DMS153 treated with DMSO at 0.1 percent for 48 hours (cell line): ENCODE results near the gene MRPL51.
"Not testable (repeated sequence)": the region's sequence is repeated elsewhere in the genome, so short reads cannot be mapped to it uniquely, and the experiment has no call there.

ENCODE experiments used
- DNase-seq: peaks from one replicate; lab custom pipeline; 2025; ENCODE audit not compliant: unreplicated experiment; lab: John Stamatoyannopoulos, UW

MRPL51 gene

DNA sequence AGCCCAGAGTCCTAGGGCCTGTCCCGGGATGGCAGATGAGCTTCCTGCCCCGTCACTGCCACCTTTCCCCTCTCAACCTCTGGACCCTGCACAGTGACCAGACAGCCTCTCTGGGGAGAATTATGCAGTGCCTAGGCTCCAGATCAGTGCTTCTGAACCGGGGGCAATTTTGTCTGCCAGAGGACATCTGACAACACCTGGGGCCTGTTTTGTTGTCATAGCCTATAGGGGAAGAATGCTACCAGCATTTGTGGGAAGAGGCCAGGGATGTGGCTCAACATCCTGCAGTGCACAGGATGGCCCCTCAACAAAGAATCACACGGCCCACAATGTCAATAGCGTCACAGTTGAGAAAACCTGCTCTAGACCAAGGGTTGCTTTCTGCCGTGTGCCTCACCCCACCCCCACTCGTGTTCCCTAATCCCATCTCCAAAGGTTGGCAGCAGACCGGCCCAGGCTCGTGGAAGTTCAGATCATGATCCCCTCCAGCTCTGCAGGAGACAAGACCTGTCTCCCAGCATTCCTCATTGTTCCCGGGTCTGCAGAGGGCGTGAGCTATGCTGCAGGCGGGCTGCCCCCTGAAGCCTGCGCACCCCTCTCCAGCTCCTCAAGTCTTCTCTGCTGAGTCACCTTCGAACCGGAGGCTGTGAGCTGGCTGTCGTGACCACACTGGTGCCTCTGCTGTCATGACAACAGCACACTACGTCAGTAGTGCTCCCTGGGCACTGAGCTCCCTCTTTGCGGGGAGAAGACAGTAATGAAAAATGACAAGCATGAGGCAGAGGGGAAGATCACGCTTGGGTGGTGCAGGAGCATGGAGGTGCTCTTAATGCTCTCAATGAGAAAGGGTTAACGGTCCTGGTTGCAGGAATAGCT is 39.2 kb upstream of the MRPL51 start:
- peak; percentile 15 for DNase-seq

DNA sequence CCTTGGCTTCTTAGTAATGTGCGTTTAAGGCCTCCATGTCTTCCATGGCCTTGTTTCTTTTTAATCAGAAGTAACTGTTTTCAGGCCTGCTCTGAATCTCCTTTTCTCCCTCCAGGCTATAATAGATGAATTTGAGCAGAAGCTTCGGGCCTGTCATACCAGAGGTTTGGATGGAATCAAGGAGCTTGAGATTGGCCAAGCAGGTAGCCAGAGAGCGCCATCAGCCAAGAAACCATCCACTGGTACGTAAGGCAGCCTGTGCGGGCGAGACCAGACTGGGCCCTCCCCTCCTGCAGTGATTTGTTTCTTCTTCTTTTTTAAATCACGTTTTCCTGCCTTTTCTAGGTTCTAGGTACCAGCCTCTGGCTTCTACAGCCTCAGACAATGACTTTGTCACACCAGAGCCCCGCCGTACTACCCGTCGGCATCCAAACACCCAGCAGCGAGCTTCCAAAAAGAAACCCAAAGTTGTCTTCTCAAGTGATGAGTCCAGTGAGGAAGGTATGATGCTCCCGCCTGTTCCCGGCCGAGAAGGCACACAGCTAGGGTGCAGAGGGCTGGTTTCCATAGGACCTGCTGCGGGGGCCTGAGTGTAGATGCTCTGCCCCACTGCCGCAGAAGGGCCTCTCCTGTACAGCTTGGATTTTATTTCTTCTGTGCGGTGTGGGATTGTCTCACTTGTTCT is 37.7 kb upstream of the MRPL51 start:
- DNase-seq = no peak

DNA sequence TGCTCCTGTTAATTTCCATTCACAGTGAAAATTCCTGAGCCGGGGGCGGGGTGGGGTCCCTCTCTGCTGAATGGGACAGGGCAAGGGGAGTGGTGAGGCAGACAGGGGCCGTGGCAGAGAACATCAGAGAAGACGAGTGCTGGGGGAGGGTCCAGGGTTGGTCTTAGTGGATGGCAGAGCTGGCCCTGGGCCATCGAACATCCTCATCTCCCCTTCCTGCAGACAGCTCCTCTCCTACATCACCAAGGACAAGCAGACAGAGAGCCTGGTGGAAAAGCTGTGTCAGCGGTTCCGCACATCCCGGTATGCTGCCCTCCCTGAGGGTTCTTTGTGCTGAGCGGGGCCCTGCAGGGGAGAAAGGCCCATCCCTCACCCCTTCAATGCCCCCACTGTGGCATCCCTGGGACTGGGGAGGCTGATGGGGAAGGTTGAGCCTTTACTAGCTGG is 36.3 kb upstream of the MRPL51 start:
- DNase-seq = no peak

DNA sequence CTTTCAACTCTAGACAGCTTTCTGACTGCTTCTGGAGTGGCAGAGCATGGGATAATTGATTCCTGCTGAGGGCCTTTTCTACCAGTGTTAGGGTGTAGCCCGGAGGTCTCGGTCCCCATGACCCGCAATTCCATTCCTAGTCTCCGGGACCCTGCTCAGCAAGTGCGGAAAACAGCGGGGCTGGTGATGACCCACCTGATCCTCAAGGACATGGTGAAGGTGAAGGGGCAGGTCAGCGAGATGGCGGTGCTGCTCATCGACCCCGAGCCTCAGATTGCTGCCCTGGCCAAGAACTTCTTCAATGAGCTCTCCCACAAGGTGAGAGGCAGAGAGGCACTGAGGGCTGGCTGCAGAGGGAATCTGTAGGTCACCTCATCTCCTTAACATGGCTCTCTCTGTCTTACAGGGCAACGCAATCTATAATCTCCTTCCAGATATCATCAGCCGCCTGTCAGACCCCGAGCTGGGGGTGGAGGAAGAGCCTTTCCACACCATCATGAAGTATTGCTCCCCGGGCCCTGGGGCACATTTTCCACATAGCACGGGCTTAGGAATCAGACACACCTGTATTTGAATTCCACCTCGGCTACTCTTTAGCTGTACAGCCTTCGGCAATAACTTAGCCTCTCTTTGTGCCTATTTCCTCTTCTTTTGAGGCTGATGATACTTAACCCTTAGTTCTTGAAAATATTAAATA is 35.6 kb upstream of the MRPL51 start:
- DNase-seq = no peak

DNA sequence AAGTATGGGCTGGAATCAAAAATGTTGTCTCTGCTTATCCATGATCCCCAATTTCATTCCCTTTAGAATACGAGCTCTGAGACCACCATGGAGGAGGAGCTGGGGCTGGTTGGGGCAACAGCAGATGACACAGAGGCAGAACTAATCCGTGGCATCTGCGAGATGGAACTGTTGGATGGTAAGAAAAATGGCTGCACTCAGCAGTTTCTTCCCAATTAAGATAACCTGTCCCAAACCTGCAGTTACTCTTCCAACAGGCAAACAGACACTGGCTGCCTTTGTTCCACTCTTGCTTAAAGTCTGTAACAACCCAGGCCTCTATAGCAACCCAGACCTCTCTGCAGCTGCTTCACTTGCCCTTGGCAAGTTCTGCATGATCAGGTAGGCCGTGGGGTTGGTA is 34.6 kb upstream of the MRPL51 start:
- DNase-seq = no peak

DNA sequence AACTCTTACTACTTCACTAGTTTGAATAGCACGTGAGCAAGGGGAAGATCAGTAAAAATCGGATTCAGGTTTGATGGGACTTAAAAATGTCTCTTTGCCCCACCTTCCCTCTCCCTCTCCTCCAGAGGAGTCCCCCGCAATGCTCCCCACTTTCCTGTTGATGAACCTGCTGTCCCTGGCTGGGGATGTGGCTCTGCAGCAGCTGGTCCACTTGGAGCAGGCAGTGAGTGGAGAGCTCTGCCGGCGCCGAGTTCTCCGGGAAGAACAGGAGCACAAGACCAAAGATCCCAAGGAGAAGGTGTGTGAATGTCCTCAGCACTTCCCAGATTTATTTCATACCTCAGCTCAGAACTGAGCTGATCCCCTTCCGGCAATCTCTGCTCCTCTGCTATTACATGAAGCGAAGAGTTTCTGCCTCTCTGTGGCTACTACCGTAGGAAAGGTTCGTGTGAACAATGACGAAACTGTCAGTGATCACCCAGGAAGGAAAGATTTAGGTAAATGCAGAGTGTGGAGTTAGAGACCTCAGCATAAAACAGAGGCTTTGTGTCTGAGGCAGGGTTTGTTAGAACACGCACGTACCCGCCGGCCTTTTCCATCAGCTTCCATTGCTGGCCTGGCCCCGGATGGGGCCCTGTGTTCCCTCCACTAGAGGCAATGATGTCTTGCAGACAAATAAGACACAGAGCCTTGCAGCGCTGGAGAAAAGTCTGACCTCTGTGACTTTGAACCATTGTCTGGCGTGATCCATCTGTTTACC is 33.9 kb upstream of the MRPL51 start:
- no peak for DNase-seq

DNA sequence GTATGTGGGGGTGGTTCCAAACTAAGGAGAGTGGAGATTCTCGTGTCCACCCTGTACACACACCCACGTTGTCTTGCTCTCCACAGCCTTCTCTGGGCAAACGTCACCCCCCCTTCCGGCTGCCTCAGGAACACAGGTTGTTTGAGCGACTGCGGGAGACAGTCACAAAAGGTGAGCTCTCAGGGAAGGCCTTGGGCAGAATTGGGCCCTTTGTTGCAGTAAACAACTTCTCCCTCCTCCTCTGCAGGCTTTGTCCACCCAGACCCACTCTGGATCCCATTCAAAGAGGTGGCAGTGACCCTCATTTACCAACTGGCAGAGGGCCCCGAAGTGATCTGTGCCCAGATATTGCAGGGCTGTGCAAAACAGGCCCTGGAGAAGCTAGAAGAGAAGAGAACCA is 33.1 kb upstream of the MRPL51 start:
- no peak for DNase-seq

DNA sequence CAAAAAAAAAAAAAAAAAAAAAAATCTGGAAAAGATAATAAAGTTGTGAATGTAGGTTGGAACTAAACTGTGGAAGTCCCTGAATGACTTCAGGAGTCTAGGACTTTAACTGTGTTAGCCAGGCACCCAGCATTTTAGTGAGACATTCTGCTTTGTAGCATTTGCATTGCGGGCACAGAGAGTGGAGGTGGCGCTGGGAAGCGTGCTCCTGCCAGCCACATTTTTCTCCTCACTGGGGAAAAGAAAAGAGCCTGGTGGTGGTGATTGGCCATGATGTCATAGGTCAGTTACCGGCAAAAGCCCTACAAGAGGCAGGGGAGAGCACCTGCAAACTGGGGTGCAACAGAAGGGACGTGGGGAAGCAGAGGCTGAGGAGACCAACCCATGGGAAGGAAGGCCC is 31.6 kb upstream of the MRPL51 start:
- no peak for DNase-seq

DNA sequence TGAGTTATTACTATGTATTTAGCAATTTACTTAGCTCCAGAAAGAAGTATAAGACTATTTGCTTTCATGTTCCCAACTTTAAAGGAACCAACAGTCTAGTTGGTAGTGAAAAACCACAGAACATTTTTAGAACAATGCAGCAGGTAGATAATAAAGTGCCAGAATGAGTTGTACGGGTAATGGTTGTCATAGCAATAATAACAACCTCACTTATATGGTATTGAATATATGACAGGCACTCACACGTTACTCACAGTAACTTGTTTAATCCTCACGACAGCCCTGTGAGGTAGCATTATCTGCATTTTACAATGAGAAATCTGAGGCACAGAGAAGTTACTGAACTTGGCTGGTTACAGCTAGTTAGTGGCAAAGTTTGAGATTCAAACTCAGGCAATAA is 30.6 kb upstream of the MRPL51 start:
- DNase-seq = no peak

DNA sequence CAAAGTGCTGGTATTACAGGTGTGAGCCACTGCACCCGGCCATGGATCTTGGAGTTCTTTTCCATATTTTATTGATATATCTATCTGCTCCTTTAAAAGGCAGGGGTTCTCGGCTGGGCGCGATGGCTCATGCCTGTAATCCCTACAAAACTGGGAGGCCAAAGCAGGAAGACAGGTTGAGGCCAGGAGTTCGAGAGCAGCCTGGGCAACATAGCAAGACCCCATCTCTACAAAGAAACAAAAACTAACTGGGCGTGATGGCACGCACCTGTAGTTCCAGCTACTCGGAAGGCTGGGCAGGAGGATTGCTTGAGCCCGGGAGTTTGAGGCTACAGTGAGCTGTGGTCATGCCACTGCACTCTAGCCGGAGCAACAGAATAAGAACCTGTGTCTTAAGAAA is 29.1 kb upstream of the MRPL51 start:
- DNase-seq = no peak

DNA sequence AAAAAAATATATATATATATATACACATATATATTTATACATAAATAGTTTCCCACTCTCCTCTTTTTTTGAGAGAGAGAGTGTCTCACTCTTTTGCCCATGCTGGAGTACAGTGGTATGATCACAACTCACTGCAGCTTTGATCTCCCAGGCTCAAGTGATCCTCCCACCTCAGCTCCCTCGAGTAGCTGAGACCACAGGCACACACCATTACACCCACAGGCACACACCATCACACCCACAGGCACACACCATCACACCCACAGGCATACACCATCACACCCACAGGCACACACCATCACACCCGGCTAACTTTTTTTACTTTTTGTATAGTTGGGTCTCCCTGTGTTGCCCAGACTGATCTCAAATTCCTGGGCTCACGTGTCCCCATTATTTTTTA is 27.1 kb upstream of the MRPL51 start:
- no peak for DNase-seq

DNA sequence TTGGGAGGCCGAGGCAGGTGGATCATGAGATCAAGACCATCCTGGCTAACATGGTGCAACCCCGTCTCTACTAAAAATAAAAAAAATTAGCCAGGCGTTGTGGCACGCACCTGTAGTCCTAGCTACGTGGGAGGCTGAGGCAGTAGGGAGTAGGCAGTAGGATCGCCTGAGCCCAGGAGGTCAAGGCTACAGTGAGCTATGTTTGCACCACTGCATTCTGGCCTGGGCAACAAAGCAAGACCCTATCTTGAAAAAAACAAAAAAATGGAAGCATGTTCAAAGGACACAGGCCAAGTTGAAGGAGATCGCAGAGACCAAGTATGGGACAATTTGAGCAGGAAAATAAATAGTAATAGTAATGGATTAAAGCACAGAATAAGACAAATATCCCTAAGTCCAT is 15.0 kb upstream of the MRPL51 start:
- DNase-seq = no peak

DNA sequence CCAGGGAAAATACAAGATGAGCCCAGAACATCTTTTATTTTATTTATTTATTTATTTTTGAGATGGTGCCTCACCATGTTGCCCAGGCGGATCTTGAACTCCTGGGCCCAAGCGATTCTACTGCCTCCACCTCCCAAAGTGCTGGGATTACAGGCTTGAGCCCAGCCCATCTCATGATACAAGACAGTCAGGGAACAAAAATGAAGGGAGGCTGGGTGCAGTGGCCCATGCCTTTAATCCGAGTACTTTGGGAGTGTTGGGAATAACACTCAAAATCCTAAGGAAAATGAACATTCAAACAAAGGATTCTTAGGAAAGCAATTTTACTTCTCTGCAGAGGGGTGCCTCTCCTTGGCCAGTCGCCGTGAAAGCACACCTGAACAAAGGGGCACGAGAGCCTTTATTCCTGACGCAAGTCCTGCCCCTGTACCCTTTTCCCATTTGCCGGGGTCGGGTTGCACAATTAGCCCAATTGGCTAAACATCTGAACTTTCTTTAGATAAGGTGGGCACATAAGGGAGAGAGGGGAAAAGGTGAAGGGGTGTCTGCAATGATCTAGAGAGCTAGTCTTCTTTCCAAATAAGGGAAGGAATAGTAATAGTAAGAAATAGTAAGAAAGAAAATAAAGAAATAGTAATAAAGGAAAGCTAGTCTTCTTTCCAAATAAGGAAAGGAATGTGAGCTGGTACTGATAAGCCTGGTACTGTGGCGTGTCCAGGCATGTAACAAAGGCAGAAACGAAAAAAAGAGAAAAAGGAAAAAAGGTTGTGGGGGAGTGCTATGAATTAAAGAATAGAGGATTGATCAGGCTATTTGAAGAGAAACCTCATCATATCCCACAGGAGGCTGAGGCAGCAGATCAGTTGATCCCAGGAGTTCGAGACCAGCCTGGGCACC is 14.3 kb upstream of the MRPL51 start:
- DNase-seq = no peak

DNA sequence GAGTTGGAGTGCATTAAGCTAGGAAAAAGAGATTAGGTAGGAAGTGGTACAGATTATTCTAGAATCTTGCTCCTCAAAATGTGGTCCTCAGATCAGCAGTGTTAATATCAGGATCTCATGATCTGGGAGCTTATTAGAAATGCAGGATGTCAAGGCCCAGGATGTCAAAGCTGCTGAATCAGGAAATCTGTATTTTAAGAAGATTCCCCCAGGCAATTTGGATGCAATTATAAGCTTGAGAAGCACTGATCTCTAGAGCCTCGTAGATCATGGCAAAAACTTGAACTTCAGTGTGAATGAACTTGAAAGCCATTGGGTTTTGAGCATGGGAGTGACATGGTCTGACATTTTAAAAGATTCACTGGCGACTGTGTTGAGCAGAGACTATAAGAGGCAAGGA is 7.4 kb upstream of the MRPL51 start:
- no peak for DNase-seq

DNA sequence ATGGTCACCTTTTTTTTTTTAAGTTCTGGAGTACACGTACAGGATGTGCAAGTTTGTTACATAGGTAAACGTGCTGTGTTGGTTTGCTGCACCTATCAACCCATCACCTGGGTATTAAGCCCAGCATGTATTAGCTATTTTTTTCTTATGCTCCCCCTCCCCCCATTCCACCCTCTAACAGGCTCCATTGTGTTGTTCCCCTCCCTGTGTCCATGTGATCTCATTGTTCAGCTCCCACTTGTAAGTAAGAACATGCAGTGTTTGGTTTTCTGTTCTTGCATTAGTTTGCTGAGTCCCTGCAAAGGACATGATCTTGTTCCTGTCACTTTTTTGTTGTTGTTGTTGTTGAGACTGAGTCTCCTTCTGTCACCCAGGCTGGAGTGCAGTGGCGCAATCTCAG is 4.2 kb upstream of the MRPL51 start:
- not testable (repeated sequence) for DNase-seq

DNA sequence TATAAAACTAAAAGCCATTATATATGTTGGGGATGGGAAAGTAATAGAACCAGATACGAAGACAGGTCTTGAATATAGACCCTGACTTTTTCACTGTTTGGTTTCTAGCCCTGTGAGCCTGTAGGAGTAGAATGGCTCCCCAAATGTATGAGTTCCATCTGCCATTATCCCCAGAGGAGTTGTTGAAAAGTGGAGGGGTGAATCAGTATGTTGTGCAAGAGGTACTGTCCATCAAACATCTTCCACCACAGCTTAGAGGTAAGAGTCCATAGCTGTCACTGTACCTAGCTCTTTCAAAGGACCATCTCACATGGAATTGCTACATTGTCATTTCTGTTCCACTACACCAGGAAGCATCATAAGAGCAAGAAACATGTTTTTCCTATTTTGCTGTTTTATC is 1.9 kb upstream of the MRPL51 start:
- no peak for DNase-seq

DNA sequence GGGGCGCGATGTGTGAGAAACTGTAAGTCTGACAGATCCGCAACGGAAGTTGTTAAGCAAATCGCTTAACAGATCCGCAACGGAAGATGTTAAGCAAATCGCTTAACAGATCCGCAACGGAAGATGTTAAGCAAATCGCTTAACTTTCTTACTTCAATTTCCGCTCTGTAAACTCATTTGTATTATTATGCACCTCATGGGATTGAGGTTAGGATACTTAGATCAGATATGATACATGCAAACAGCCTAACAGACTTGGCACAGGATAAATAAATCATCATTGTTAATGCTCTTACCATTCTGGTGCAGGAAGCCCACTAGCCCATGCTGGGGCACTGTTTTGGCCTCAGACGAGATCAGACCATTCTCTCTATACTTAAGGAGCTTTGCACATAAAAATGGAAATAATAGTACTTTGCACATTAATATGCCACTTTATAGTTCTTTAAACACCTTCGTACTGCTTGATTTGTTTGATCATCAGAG is 1.2 kb upstream of the MRPL51 start:
- peak; percentile 27 for DNase-seq

DNA sequence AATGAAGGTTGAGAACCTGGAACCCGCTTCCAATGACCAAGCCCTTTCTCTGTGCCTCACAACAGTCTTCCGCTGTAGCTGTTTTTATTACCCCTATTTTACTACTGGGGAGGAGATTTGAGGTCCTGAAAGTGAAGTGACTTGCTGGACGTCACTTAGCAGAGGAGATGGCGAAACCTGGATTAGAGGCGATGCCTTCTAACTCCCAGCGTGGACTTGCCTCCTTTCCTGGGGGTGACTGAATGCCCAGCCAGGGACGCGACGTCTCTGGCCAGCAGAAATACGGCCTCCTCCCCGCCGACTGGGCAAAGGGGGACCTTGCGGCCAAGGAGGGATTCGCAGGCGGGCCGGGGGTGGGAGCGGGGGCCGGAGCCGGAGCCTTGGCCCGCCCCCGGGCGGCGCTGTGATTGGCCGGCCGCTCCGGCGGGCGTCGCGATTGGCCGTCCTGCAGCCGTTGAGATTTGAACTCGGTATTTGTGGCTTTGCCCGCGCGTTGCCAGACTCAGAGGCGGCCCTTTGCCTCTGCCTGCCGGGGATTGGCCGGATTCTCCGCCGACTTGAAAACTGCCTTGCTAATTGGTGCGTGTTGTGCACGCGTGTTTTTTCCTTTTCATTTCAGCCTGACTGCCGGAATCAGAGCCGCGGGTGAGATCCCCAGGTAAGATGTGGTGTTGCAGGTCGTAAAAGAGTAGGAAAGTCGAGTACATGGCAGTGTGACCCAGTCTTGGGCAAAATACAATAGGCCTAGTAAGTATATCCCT is 615 bp upstream of the MRPL51 start, which contains the start of gene NCAPD2:
TSS of gene NCAPD2 (plus strand) at position 606 of the 761 bp plus-strand sequence. CDS start 997 bp downstream, outside the sequence.
- DNase-seq = peak; percentile 91

DNA sequence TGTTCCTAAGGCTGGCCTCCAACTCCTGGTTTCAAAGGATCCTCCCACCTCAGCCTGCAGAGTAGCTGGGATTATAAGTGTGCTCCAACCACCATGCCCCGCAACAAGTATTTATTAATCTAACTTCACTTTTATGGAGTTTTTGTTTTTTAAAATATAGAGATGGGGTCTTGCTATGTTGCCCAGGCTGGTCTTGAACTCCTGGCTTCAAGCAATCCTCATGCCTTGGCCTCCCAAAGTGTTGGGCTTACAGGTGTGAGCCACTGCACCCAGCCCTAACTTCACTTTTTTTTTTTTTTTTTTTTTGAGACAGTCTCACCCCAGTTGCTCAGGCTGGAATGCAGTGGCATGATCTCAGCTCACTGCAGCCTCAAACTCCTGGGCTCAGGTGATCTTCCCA is 2.4 kb downstream of the MRPL51 start:
- DNase-seq = not testable (repeated sequence)
